Naive thymus-derived CD8-positive, alpha-beta T cell (primary cell): ENCODE results near the gene SDF4. TPM values are rescaled to one million over a fixed set of nuclear protein-coding genes. Genes with fewer than 3 reads are reported as not detected.
A peak's percentile ranks its signal among the peaks of the same experiment; 100 is the strongest.

ENCODE experiments used
- ATAC-seq, 2 donors: fragments of 150-1000 bp; cut with Tn5 transposase in 1 of 2; sonication (Bioruptor Pico), chemical (Tn5 transposase) in 1 of 2; 1 replicate in 1 of 2; 2 replicates in 1 of 2; pipeline ENCODE4 v1.10.0; 2021; ENCODE audit warnings: mild to moderate bottlenecking in 2 of 2, moderate library complexity in 2 of 2
- POLR2A ChIA-PET: fragments of 350-600 bp; sonication (Branson Sonifier 250); formaldehyde crosslinking; loops from one replicate; lab custom pipeline; 2021; ENCODE audit warnings: antibody characterized with exemption; lab: Charles Lee
- DNase-seq, 10 donors: peaks; one replicate each; pipeline versions ENCODE4 v3.0.0 to v3.0.0-alpha.2; 2020 to 2022
- H3K27ac Mint-ChIP-seq, 10 donors: one replicate each; pipeline ENCODE4 v1.8.0; 2020 to 2022; ENCODE audit warnings: mild to moderate bottlenecking in 10 of 10, mixed read lengths in 10 of 10, moderate library complexity in 4 of 10, inconsistent platforms in 1 of 10
- H3K27me3 Mint-ChIP-seq, 5 donors: one replicate each; pipeline ENCODE4 v1.8.0; 2021 to 2022; ENCODE audit warnings: mixed read lengths in 5 of 5
- H3K36me3 Mint-ChIP-seq, 3 donors: one replicate each; pipeline ENCODE4 v1.8.0; 2020 to 2022; ENCODE audit warnings: mixed read lengths in 3 of 3, mild to moderate bottlenecking in 2 of 3, inconsistent platforms in 1 of 3
- H3K4me1 Mint-ChIP-seq, 4 donors: one replicate each; pipeline ENCODE4 v1.8.0; 2021 to 2022; ENCODE audit warnings: mixed read lengths in 4 of 4
- H3K4me3 Mint-ChIP-seq, 10 donors: one replicate each; pipeline ENCODE4 v1.8.0; 2020 to 2022; ENCODE audit warnings: mild to moderate bottlenecking in 10 of 10, mixed read lengths in 10 of 10, moderate library complexity in 6 of 10, inconsistent platforms in 1 of 10
- H3K9me3 Mint-ChIP-seq, 9 donors: one replicate each; pipeline ENCODE4 v1.8.0; 2020 to 2022; ENCODE audit warnings: mixed read lengths in 9 of 9, mild to moderate bottlenecking in 3 of 9, inconsistent platforms in 1 of 9, moderate library complexity in 1 of 9
- polyA plus RNA-seq, 3 donors: library from polyadenylated mRNA; unstranded; fragments of 300-500 nt; fragmentation: Illumina TruSeq; gene quantifications; one replicate each; pipeline ENCODE4 v1.2.3, GENCODE V29; 2021
- total RNA-seq, 8 experiments: library from RNA in 2 of 8; stranded (reverse) in 2 of 8; gene quantifications; one replicate each; pipeline ENCODE4 v1.2.3 and lab custom pipeline; 2021 to 2026

Gene SDF4
- total and polyA plus RNA-seq, 5 experiments from 2014 or later: 73.8 to 115 (median 86.3) TPM

DNA sequence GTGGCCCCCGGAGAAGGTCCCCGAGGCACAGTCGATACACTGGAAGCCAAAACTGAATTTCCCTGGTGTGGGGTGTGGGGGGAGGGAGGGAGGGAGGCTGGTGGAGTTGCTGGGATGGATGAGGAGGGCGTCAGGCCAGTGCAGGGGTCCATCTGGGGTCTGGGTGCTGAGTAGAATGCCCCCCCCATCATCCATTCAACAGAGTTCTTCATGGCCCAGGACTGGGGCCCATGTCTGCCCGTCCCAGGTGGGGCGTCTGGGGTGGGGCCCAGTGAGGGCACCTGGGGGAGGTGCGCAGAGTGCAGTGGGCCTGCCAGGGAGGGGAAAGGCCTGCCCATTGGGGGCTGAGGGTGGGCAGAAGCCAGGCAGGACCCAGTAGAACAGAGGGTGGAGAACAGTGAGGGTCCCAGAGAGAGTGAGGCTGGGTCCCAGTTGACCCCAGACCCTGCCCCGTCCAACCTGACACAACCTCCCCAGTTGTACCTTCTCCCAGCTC lies 27.3 kb downstream of the SDF4 start:
- Mint-ChIP-seq H3K27me3 (peaks cover 0 to 8% (median 0%) of the 10 kb centered on the region in 5 donors), H3K36me3 (no peaks in the 10 kb centered on the region), H3K4me3 (no peak overlapping the region), H3K27ac (peak overlapping the region in 1 of 10 donors; percentile 68), H3K9me3 (no peaks in the 10 kb centered on the region), H3K4me1 (peaks cover 5 to 28% (median 24%) of the 10 kb centered on the region in 4 donors)
- ATAC-seq (no peak), DNase-seq (peak in 1 of 10 donors; percentile 55)
- POLR2A ChIA-PET: interaction anchor here (1.0 kb wide), 1 partner anchor 8 kb away, joined by 3 read pairs; no protein-coding TSS in a partner anchor

DNA sequence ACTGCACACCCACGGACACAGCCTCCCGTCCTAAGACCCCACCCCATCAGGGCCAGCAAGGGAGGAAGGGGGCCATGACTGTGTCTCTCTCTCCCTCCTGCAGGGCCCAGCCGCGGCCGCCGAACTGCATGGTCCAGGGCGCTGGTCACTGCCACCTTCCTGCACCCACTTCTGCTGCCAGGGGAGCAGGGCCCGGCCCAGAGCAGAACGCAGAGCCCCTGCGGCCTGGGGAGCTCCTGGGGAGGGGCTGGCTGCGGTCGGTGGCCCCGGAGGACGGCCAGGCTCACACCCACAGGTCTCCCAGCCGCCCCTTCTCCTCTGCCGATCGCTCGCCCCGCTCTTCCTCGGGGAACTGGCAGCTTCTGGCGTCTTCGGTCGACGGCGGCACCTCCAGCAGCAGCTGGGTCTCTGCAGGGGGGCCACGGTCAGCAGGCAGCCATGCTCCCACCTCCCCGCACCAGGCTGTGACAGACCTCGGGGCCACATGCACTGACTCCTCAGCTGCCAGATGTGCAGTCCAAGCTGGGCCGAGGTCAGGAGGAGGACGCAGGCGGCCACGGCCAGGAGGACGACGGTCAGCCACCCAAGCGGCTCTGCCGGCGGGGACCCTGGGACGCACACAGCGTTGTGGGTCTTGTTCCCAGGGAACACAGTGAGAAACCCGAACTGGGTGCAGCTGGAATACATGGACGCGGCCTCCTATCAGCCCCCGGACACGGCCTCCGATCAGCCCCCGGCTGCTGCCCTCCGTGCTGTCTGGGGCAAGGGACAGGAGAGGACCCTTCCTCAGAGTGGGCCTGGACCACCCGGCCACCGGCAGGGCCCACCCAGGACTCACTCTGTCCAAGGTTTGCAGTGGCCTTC lies 28.0 kb downstream of the SDF4 start:
- H3K27ac Mint-ChIP-seq: peak overlapping the region in 3 of 10 donors; percentile 20 to 68 (median 24)
- POLR2A ChIA-PET: no interaction called here

DNA sequence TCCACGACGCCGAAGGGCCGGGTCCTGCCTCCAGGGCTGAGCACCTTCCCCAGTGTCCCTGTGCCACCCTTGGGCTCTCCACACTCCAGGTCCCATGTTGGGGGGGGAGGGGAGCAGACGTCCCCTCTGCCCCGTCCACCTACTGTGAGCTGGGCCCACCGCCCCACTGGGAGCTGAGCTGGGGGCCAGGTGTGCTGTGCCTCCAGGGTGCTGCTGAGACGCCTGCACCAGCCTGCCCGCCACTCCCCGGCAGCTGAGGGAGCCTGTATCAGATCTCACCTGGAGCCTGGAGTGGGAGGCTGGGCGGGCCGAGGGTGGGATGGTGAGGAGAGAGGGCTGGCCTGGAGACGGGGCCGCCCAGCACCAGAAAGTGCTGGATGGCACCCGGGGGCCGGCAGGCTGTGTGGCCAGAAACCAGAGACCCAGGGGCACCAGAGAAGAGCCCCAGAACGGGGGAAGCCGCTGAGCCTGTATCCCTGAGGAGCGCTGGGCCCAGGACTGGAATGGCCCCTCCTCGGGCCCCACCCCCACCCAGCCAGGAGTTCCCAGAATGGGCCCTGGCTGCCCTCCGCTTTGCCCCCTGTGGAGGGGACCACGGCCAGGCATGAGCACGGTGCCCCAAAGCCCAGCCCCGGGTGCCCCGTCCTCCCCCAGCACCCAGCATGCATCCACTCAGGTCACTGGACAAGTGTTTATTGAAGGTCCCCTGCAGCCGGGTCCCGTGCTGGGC lies 28.8 kb downstream of the SDF4 start:
- H3K4me3 Mint-ChIP-seq: no peak overlapping the region
- peaks cover 2 to 18% (median 14%) of the 10 kb centered on the region in 4 donors for H3K4me1 Mint-ChIP-seq

More for the DNA sequence above, 28.0 kb downstream of the SDF4 start:
- peaks cover 0 to 8% (median 0%) of the 10 kb centered on the region in 5 donors for H3K27me3 Mint-ChIP-seq
- no peaks in the 10 kb centered on the region for H3K9me3 Mint-ChIP-seq
- DNase-seq: peak in 2 of 10 donors; percentile 4 to 58
- no peaks in the 10 kb centered on the region for H3K36me3 Mint-ChIP-seq
- H3K4me1 Mint-ChIP-seq: peaks cover 5 to 24% (median 20%) of the 10 kb centered on the region in 4 donors
- ATAC-seq: no peak
- H3K4me3 Mint-ChIP-seq: no peak overlapping the region

DNA sequence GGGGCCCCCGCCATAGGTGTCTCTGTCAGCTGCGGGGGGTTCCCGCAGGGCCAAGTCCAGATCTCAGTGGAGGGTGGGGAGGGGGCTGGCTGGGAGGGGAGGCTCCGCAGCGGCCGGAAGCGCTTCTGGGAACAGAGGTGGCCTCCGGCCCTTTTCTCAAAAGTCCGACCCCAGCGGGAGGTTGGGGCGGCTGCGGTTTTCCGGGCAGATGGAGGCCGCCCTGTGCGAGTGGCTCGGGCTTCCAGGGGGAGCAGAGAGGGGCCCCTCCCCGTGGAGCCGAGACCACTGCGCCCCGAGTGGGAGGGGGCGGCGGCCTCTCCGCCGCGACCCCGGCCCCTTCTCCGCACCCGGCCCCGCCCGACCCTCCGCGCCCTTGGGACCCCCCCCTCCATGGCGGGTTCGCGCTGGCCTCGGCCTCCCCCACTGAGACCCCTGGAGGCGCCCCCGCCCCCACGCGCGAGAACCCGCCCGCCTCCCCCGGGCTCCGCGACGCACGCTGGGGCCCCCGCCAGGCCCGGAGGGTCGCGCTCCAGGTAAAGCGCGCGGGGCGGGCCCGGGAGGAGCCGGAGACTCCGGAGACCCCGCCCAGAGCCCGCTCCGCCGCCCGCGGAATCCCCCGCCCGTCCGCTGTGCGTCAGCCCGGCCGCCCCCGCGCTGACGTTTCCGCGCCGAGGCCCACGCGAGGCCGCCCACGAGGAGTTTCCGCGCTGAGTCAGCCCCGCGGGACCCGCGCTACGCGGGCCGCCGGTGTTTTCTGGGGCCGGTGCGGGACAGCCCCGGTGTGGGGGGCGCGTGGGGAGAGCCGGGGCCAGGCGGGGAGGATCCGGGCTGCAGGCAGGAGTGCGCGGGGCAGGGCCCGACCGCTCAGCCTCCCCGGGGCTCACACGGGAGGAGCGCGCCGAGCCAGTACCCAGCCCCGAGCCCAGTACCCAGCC lies 30.7 kb downstream of the SDF4 start:
- peak; percentile 76 to 89 (median 84) for DNase-seq
- peaks cover 0 to 1% (median 0%) of the 10 kb centered on the region in 9 donors for H3K9me3 Mint-ChIP-seq
- POLR2A ChIA-PET: interaction anchor here (0.7 kb wide), 1 partner anchor 9 kb away, joined by 3 read pairs; no protein-coding TSS in a partner anchor
- H3K4me3 Mint-ChIP-seq: peak overlapping the region in 7 of 10 donors; percentile 40 to 69 (median 53)
- peak overlapping the region in 4 of 10 donors; percentile 58 to 91 (median 68) for H3K27ac Mint-ChIP-seq
- no peaks in the 10 kb centered on the region for H3K27me3 Mint-ChIP-seq
- H3K36me3 Mint-ChIP-seq: no peaks in the 10 kb centered on the region
- peaks cover 0 to 9% (median 6%) of the 10 kb centered on the region in 4 donors for H3K4me1 Mint-ChIP-seq
- peak; percentile 87 to 89 for ATAC-seq

More for the DNA sequence above, 28.8 kb downstream of the SDF4 start:
- H3K36me3 Mint-ChIP-seq: no peaks in the 10 kb centered on the region
- H3K27ac Mint-ChIP-seq: peak overlapping the region in 2 of 10 donors; percentile 20 to 24
- H3K9me3 Mint-ChIP-seq: no peaks in the 10 kb centered on the region
- peak in 2 of 10 donors; percentile 10 to 62 for DNase-seq
- H3K27me3 Mint-ChIP-seq: peaks cover 0 to 4% (median 0%) of the 10 kb centered on the region in 5 donors
- POLR2A ChIA-PET: no interaction called here
- ATAC-seq: no peak

DNA sequence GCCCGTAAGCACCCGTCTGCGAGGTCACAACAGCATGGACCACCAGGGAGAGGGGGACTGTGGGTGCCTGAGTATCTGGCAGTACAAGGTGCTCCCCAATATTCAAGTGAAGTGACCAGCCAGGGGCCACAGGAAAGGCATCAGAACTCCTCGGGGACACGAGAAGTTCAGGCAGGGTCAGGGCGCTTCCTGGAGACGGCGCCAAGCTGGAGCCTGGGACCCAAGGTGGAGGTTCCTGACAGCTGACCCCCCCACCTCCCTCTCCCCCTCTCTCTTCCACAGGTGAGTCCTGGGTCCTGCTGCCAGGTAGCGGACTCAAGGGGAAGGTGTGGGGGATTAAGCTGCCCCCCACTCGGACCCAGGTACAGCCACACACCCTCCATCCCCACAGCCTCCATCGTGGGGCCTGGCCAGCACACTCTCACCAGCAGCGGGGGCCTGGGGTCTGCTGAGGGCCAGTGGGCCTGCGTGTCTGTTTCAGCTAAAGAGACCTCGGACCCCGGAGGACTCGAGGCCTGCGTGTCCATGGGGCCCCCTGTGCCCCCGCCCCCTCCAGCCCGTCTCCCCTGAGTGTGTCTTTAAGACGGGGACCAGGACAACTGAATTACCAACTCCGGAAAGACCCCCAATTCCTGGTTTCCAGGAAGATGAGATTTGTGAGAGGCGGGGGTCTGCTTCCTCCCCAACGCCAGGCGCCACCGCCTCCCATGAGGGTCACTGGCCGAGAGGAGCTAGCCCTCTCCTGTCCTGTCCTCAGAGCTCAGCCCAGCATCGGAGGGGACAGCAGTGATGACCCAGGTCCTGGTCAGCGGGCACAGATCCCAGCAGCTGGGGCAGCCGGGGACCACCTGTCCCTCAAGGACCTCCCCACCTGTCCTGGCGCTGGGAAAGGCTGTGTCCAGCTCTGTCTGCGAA lies 31.6 kb downstream of the SDF4 start:
- H3K27ac Mint-ChIP-seq: peak overlapping the region in 9 of 10 donors; percentile 46 to 94 (median 76)
- H3K36me3 Mint-ChIP-seq: peaks cover 0 to 2% (median under 1%) of the 10 kb centered on the region in 3 donors
- POLR2A ChIA-PET: interaction anchor here (0.7 kb wide), 1 partner anchor 10 kb away, joined by 3 read pairs; no protein-coding TSS in a partner anchor
- H3K9me3 Mint-ChIP-seq: peaks cover 0 to 4% (median under 1%) of the 10 kb centered on the region in 9 donors
- H3K27me3 Mint-ChIP-seq: no peaks in the 10 kb centered on the region
- ATAC-seq (no peak), DNase-seq (peak in 1 of 10 donors; percentile 63)
- H3K4me1 Mint-ChIP-seq: peaks cover 0 to 9% (median 3%) of the 10 kb centered on the region in 4 donors
- peak overlapping the region; percentile 45 to 76 (median 57) for H3K4me3 Mint-ChIP-seq

DNA sequence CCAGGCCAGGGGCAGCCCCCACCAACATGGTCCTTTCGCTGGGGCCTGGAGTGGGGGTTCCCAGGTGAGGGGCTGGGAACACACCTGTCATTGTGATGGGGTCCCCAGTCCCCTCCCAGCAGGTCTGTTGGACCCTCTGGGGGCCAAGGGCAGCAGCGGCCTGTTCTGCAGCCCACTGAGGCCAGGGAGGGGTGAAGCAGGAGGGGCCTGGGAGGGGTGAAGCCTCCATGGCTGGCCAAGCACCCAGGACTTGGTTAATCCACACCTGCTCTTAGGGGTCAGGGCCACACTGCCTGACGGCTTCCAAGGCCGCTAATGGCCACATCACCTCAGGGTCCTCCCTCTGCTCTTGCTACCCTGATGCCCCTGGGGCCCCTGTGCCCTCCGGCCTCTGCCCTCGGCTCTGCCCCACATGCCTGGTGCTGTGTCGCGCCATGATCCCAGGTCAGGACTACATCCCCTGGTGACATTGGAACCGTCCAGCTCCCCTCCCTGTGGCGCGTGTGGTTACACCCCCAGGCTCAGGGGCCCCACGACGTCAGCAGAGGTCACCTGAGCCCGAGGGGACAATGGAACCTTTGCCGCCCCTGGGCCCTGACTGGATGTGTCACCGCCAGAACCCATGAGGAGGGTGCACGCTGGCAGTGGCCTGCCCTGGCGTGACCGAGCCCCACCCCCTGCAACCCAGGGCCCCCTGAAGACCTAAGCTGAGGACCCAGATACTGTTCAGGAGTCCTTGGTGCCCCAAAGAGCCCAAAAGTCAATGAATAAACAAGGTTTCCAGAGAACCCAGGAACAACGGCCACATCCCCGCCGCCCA lies 32.5 kb downstream of the SDF4 start:
- ATAC-seq: no peak
- H3K36me3 Mint-ChIP-seq: peaks cover 0 to 10% (median 2%) of the 10 kb centered on the region in 3 donors
- peak in 2 of 10 donors; percentile 3 to 57 for DNase-seq
- H3K27ac Mint-ChIP-seq: peak overlapping the region in 9 of 10 donors; percentile 46 to 94 (median 76)
- POLR2A ChIA-PET: no interaction called here
- H3K9me3 Mint-ChIP-seq: peaks cover 0 to 13% (median 7%) of the 10 kb centered on the region in 9 donors
- H3K27me3 Mint-ChIP-seq: no peaks in the 10 kb centered on the region
- peaks cover 0 to 9% (median 3%) of the 10 kb centered on the region in 4 donors for H3K4me1 Mint-ChIP-seq
- peak overlapping the region in 9 of 10 donors; percentile 34 to 76 (median 53) for H3K4me3 Mint-ChIP-seq

DNA sequence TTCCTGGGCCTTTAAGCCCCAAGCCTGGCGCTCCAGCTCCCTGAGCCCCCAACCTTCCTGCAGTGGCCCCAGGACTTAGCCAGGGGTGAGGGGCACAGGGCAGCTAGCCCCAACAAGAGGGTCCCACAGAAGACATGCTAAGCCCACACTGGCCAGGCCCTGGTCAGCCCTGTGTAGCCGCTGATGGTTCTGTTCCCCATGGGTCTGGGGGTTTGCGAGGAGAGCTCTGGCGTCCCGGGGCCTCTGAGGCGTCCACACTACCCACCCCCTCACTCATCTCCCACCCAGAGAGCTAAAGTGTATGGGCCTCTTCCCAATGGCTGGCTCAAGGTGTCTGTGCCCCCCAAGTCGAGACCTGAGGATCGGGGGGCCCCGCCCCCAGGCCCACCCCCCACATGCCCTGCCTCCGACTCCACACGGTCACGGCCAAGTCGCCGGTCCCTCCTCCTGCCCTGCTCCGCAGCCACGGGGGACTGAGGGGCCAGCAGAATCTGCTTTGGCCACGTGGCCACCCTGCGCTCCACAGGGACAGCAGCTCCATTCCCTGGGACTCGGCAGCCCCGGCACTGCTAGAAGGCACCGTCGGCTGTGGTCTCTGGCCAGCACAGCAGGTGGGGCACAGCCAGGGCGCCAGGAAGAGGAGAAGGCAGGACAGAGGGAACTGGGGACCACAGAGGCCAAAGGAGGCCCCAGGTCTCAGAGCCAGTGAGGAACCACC lies 33.2 kb downstream of the SDF4 start:
- DNase-seq (peak in 3 of 10 donors; percentile 0 to 55 (median 5)), ATAC-seq (no peak)
- Mint-ChIP-seq H3K4me3 (peak overlapping the region in 1 of 10 donors; percentile 56), H3K27me3 (no peaks in the 10 kb centered on the region), H3K9me3 (peaks cover 0 to 16% (median 7%) of the 10 kb centered on the region in 9 donors), H3K36me3 (peaks cover 0 to 11% (median 2%) of the 10 kb centered on the region in 3 donors), H3K4me1 (peaks cover 0 to 9% (median 3%) of the 10 kb centered on the region in 4 donors), H3K27ac (no peak overlapping the region)
- POLR2A ChIA-PET: no interaction called here

DNA sequence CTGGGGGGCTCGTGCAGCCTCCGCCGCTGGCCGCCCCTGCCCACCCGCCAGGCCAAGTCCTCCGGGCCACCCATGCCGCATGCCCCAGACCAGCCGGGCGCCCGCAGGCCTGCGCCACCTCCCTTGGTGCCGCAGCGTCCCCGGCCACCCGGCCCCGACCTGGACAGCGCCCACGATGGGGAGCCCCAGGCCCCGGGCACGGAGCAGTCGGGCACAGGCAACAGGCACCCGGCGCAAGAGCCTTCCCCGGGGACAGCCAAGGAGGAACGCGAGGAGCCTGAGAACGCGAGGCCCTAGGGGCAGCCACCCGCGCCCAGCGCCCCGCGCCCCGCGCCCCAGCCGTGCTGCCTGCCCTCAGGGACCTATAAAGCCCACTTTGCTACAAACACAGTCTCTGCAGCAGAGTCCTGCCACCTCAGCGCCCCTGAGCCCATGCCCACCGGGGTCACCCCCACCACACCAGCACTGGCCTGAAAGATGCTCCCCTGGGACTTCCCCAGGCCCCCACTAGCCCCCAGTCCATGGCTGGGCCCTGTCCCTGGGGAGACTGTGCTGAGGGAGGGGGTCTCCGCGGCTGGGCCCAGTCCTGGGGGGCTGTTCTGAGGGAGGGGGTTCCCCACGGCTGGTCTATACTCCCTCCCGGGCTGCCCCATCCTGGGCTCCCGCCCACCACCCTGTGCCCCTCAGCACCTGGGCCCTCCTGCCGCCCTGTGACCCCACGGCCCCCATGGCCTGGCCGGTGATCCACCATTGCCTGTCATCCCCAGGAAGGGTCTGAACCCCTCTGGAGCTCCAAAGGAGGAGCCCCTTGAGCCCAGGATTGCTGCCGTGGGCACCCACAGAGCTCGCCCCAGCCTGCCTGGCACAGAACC lies 34.0 kb downstream of the SDF4 start:
- H3K4me3 Mint-ChIP-seq: no peak overlapping the region
- DNase-seq (peak in 2 of 10 donors; percentile 0 to 3), ATAC-seq (no peak)
- peaks cover 0 to 9% (median 3%) of the 10 kb centered on the region in 4 donors for H3K4me1 Mint-ChIP-seq
- peaks cover 0 to 16% (median 7%) of the 10 kb centered on the region in 9 donors for H3K9me3 Mint-ChIP-seq
- H3K36me3 Mint-ChIP-seq: peaks cover 0 to 11% (median 2%) of the 10 kb centered on the region in 3 donors
- no peaks in the 10 kb centered on the region for H3K27me3 Mint-ChIP-seq
- no peak overlapping the region for H3K27ac Mint-ChIP-seq
- POLR2A ChIA-PET: interaction anchor here (0.6 kb wide), 1 partner anchor 268 kb away, joined by 4 read pairs; no protein-coding TSS in a partner anchor

DNA sequence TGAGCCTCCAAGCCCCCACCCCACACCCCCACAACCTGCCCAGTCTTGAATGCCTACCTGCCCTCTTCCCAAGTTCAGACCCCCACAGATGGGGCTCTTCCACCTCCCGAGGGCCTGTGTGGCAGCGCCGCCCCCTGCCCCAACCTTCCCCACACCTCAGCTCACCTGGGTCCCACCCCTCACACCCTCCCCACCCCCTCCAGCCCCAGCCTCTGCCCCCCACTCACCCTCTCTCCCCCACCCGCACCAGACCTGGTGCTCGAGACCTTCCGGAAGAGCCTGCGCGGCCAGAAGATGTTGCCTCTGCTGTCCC lies 34.7 kb downstream of the SDF4 start:
- Mint-ChIP-seq H3K4me3 (no peak overlapping the region), H3K9me3 (peaks cover 0 to 17% (median 7%) of the 10 kb centered on the region in 9 donors), H3K4me1 (peaks cover 0 to 9% (median 3%) of the 10 kb centered on the region in 4 donors), H3K27me3 (peaks cover 0 to under 1% (median 0%) of the 10 kb centered on the region in 5 donors), H3K36me3 (peaks cover 0 to 12% (median 2%) of the 10 kb centered on the region in 3 donors), H3K27ac (peak overlapping the region in 1 of 10 donors; percentile 43)
- no peak for DNase-seq
- POLR2A ChIA-PET: interaction anchor here (0.6 kb wide), 1 partner anchor 269 kb away, joined by 4 read pairs; no protein-coding TSS in a partner anchor
- no peak for ATAC-seq
